HG03066 (cell line): ENCODE data around the gene PLA2G2A.
"Not testable (repeated sequence)": the region's sequence is repeated elsewhere in the genome, so short reads cannot be mapped to it uniquely, and the experiment has no call there.

Source experiments
- ATAC-seq: cut with Tn5 transposase; IDR thresholded peaks from one replicate; pipeline ENCODE4 v1.9.1; 2021; ENCODE audit warnings: low read depth; ENCODE audit not compliant: unreplicated experiment

Gene PLA2G2A

GRCh38 chr1:19979494-19979977 is at the start of gene PLA2G2A:
TSS of gene PLA2G2A (minus strand) at chr1:19979618. CDS start at chr1:19978773, 845 bp downstream.
- ATAC-seq: no peak

GRCh38 chr1:20028726-20029125 is 49.3 kb upstream of the PLA2G2A start:
- no peak for ATAC-seq

- ATAC-seq: no peak
Observed at GRCh38 chr1:20028125-20028524, 48.7 kb upstream of the PLA2G2A start.

- ATAC-seq: no peak
Observed at GRCh38 chr1:20017741-20018140, 38.3 kb upstream of the PLA2G2A start.

GRCh38 chr1:20014153-20014552 is 34.7 kb upstream of the PLA2G2A start:
- no peak for ATAC-seq

- no peak for ATAC-seq
Observed at GRCh38 chr1:20010016-20010415, 30.6 kb upstream of the PLA2G2A start.

- ATAC-seq: no peak
Observed at GRCh38 chr1:20009212-20009611, 29.8 kb upstream of the PLA2G2A start.

- no peak for ATAC-seq
Observed at GRCh38 chr1:20008391-20008841, 29.0 kb upstream of the PLA2G2A start.

- ATAC-seq: not testable (repeated sequence)
Observed at GRCh38 chr1:19998823-19999222, 19.4 kb upstream of the PLA2G2A start.

GRCh38 chr1:19990689-19991088 is 11.3 kb upstream of the PLA2G2A start:
- ATAC-seq: no peak

- not testable (repeated sequence) for ATAC-seq
Observed at GRCh38 chr1:19990182-19990582, 10.8 kb upstream of the PLA2G2A start.

- ATAC-seq: no peak
Observed at GRCh38 chr1:19988267-19989006, 9.0 kb upstream of the PLA2G2A start.

- no peak for ATAC-seq
Observed at GRCh38 chr1:19987719-19988118, 8.3 kb upstream of the PLA2G2A start.

GRCh38 chr1:19984409-19985016 is 5.1 kb upstream of the PLA2G2A start:
- ATAC-seq: not testable (repeated sequence)

- no peak for ATAC-seq
Observed at GRCh38 chr1:19981507-19982312, 2.3 kb upstream of the PLA2G2A start.

GRCh38 chr1:19981170-19981506 is 1.7 kb upstream of the PLA2G2A start:
- no peak for ATAC-seq

- no peak for ATAC-seq
Observed at GRCh38 chr1:19980314-19980713, 896 bp upstream of the PLA2G2A start.

GRCh38 chr1:19978143-19978542 is 1.3 kb downstream of the PLA2G2A start:
- no peak for ATAC-seq

GRCh38 chr1:19976317-19977003 is 3.0 kb downstream of the PLA2G2A start:
- ATAC-seq: no peak

- no peak for ATAC-seq
Observed at GRCh38 chr1:19975423-19976193, 3.8 kb downstream of the PLA2G2A start.
